Stimulated activated CD4-positive, alpha-beta T cell treated with anti-CD3 and anti-CD28 coated beads, Interleukin-4, amount 100 ng/mL, for 24 hours (primary cell): ENCODE data around the gene DCAKD.

Source experiments
- DNase-seq: peaks from one replicate; pipeline ENCODE4 v3.0.0-alpha.2; 2020

Gene DCAKD, protein sequence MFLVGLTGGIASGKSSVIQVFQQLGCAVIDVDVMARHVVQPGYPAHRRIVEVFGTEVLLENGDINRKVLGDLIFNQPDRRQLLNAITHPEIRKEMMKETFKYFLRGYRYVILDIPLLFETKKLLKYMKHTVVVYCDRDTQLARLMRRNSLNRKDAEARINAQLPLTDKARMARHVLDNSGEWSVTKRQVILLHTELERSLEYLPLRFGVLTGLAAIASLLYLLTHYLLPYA

DNA sequence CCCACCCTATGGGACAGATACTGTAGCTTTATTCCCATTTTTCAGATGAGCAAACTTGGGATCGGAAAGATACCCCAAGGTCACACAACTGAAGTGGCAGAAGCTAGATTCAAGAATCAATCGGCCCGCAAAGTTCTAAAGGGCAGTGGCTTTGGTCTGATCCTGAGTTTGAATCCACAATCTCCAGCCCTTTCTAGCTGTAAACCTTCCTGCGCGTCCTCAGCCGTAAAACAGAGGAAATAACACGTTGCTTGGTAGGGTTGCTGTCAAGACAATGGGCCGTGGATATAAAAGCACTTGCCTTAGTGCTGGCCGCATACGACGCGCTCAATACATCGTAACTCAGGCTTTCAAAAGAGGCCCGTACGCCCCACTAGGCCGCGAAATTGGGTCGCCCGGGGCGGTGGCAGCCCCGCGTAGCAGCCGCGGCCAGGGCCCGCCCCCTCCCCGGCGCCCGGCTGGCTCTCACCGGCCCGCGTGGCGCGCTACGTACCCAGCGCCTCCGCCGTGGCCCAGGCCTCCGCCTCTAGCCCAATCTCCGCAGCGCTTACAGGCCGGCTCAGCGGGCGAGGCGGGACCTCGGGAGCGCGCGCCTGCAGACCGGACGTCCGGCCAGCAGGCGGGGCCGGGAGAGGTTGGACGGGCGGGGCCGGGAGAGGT, at the start of gene DCAKD:
DCAKD (minus strand) TSS at position 573 of the 660 bp plus-strand sequence. CDS start 16,747 bp downstream, outside the sequence.
- peak; percentile 93 for DNase-seq

DNA sequence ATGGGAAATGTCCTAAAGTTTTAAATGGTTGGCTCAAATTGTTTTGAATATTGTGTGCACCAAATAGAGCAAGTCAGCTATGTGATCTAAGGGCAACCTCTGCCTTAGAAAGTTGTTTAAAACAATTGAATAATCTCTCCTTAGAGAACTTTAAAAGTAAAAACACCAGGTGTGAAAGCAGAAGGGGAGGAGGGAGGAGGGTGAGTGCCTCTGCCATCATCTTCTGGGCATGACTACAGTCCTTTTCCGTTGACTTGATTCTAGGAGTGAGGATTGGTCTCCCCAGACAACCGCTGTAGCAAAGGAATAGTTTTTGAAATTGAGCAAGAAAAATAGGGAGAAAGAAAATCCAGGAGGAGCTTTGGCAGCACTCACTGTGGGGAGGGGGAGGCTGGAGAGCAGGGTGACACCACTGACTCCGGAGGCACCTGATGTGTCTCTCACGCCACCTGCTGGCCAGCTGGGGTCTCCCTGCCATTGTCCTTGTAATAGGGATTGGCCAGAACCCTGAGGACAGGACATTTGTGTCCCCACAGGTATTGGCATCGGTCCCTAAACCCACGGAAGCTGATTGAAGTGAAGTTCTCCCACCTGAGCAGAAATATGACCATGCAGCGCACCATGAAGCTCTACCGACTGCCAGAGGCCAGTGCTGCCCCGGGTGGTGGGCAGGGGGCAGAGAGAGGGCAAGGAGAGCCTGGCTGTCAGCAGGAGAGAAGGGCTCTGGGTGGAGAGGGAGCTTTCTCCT, 47.6 kb upstream of the DCAKD start:
- peak; percentile 76 for DNase-seq

DNA sequence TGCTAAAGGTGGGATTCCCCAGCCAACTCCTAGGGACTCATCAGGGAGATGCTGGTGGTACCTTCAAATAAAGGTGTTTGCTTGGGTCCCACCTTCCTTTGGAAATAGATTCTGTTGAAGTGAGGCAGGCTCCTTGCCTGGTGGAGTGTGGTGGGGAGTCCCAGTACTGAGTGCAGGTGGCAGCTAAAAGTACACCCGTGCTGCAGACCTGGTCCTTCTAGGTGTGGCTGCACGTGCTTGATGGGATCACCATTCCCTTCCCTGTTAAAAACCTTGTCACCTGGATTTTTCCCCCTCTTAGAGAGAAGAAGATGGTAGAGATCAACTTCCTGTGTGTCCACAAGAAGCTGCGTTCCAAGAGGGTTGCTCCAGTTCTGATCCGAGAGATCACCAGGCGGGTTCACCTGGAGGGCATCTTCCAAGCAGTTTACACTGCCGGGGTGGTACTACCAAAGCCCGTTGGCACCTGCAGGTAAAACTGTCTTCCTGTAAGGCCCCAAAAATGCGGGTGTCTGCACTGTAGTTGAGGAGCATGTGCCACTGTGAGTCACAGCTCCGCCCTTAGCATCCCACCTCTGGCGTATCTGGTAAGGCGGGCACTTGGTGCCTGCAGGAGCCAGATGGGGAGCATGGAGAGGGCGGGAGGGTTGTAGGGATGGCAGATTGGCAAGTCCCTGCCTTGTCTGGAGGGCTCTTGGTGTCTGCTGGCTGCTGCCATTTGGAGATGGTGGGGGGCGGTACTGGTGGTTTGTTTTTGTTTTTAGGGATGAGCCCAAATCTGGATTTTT, 46.8 kb upstream of the DCAKD start:
- no peak for DNase-seq

DNA sequence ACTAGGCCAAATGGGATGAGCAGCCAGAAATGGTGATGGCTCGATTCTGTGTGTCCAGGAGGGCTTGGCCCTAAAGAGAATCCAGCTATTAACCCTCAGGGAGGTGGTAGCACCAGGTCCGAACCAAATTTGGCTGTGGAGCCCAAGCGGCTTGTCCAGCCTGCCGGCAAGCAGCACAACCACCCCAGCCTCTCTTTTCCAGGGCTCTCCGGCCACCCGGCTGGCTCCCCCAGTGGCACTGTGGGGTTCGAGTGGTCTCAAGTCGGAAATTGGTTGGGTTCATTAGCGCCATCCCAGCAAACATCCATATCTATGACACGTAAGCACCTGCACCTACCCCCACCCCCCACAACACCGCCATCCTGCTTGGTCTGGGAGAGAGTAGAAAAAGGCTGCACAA, 45.5 kb upstream of the DCAKD start:
- DNase-seq, result no peak

DNA sequence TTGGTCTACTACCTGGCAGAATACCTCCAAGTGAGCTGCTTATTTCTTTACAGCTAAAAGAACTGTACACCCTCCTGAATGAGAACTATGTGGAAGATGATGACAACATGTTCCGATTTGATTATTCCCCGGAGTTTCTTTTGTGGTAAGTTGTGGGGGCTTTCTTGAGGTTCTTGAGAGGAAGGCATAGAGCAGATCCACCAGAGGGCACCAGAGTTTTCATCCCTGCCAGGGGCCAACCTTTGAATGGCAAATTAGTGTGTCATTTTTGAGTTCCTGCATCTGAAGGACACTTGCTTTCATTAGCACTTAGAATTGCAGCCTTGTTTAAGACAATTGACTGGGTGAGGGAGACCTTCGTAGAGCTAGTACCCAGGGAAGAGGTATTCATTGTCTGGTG, 44.7 kb upstream of the DCAKD start:
- no peak for DNase-seq

DNA sequence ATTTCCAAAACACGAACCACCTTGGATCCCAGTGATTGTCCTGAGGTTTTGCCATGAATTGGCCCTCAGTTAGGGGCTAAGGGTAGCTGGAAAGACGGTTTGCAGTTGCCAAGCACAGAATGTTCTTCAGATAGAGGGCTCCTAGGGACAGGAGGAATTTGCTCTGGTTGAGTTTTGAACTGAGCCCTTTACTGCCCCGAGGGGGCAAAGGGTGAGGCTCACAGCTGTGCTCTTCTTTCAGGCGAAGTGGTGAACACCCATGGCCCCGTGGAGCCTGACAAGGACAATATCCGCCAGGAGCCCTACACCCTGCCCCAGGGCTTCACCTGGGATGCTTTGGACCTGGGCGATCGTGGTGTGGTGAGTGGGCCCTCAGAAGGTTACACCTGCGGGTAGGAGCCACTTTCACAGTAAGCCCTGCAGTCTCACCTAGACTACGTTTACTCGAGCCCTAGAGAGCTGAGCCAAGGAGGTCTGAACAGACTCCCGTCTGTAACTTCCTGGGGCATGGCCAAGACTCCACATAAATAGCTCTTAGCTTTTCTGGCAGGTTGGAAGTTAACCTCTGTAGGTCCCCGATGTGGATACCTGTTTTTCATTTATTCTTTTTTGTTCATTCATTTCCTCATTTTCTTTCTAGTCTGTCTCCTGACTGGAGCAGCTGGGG, 42.1 kb upstream of the DCAKD start:
- no peak for DNase-seq

DNA sequence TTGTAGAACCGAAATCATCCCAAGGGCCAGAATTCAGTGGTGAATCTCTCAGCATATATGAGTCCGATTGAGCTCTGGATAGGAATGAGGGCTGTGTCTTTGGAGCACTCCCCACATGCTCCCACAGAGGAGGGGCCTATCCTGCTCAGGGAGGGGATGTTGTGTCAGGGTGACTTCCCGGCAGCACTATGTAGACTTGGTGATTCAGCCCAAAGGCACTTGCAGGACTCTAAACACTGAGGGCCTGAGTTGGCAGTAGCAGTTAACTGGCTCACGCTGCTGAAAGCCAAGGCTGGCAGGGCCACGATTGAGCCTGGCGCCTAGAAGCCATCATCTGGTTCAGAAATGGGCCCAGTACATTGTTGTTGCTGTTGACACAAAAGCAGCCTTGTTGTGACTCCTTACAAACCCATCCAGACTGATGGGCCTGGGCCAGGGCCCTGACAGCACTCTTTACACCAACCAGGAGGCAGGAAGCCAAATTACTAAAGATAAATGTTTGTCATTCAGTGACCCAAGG, 41.5 kb upstream of the DCAKD start:
- no peak for DNase-seq

DNA sequence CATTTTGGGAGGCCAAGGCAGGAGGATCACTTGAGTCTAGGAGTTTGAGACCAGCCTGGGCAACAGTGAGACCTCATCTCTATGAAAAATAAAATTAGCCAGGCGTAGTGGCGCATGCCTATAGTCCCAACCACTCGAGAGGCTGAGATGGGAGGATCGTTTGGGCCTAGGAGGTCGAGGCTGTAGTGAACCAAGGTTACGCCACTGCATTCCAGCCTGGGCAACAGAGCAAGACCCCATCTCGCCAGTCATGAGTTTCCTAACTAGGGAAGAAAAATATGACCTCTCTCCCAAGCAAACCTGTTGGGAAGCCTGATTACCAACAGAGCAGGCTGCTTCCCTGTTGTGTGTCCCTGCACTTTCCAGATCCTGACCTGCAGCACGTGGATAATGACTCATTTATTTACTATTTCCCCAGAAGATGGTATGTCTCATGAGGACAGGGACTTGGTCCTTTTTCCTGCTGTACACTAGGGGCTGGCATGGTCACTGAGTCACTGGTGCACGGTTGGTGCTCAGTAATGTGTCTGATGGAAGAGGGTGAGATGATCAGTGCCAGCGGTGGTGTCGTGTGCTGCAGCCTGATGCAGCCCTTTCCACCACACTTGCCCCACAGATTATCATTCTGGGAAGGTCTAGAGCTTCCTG, 40.5 kb upstream of the DCAKD start:
- no peak for DNase-seq

DNA sequence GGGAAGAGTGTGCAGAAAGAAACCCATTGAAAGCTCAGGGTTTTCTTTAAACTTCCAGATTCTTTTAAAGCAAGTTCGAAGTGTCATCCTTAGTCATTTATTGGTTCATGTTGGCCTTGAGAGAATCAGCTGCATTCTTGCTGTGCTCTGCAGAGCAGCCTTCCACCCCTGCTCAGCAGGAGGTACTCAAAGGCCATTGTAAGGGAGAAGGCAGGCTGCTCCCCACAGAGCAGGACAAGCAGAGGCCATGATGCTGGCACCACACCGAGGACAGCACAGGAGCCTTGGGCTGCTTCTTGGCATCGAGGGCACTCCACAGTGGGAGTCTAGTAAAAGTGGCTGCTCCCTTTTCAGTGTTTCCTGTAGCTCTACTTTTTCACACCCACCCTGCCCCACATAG, 39.3 kb upstream of the DCAKD start:
- no peak for DNase-seq

DNA sequence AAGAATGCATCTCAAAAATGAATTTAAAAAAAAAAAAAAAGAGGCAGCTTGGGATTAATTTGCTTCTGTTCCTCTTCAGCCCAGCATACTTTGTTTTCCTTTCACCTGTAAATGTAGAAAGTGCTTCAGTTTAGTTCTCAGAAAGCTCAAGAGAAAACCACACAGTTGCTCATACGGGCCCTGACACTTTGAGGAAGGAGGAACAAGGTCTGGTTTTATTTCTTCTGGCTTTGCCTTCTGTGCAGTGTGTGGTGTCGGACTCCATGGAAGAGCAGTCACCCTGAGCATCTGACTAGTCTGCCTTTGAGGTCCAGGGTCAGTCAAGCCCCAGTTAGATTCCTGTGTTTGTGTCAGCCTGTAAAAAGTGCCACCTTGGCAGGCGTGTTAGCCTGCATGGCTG, 37.3 kb upstream of the DCAKD start:
- no peak for DNase-seq

DNA sequence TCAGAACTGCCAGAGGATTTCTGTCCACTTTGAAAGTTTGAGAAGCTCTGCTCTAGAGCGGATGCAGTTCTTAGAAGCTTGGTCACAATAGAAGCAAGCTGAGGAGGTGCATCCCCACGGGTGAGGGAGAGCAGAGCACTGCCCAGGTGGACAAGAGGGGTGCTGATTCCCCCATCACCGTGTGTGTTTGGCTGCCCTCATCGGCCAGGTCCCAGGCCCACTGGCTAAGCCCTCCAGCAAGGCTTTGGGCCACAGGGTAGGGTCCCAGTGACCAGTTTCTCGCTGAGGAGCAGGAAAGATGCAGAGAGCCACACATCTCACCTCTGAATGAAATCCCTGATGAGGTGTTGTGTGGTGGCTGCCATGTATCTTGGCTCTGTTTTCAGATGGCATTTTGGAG, 36.5 kb upstream of the DCAKD start:
- DNase-seq, result no peak

DNA sequence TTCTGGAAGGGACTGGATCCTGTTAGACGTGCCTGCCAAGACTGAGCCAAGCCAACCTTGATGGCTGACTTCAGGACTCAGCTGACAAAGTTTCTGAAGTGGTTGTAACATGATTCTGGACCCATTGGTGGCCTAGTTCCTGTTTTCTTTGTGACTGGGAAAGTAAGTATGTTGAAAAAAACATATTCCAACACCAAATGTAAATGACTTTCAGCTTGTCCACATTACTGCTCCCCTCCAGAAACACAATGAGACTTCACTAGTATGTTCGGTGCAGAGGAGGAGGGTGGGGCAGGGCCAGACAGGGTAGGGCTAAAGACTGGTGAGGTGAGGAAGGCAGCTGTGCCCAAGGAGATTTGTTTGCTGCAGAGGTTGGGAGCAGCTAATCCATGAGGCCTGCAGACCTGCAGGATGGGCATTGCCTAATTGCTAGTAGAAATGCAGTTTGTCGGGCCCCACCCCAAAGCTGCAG, 36.1 kb upstream of the DCAKD start:
- no peak for DNase-seq

DNA sequence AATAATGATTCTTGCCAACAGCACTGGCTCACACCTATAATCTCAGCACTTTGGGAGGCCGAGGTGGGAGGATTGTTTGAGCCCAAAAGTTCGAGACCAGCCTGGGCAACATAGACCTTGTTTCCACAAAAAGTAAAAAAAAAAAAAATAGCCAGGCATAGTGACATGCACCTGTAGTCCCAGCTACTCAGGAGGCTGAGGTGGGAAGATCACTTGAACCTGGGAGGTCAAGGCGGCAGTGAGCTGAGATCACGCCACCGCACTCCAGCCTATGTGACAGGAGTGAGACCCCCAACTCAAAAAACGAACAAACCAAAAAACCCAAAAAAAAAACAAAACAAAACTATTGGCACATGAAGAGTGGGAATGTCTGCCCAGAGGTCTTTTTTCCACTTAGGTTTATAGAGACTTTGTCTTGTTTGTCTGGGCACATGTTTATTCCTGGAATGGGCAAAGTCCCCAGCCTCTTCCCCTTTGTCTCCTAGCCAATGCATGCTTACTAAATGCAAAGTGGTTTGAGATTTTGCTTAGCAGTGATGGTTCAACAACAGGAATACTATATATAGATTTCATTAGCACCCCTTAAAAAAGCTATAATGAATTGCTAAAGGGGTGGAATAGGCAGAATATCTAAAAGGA, 35.6 kb upstream of the DCAKD start:
- no peak for DNase-seq

DNA sequence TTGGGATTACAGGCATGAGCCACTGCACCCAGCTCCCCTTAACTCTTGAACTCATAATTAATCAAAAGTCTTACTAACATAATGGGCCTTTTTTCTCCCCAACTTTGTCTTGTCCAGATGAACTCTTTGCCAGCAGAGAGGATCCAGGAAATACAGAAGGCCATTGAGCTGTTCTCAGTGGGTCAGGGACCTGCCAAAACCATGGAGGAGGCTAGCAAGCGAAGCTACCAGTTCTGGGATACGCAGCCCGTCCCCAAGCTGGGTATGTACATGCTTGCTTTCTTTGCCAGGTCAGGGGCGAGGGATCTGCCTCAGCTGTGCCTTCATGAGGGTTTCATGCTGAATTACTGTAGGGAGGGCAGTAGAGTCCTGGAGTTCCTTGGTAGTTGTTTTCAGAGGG, 35.0 kb upstream of the DCAKD start:
- DNase-seq, result no peak

DNA sequence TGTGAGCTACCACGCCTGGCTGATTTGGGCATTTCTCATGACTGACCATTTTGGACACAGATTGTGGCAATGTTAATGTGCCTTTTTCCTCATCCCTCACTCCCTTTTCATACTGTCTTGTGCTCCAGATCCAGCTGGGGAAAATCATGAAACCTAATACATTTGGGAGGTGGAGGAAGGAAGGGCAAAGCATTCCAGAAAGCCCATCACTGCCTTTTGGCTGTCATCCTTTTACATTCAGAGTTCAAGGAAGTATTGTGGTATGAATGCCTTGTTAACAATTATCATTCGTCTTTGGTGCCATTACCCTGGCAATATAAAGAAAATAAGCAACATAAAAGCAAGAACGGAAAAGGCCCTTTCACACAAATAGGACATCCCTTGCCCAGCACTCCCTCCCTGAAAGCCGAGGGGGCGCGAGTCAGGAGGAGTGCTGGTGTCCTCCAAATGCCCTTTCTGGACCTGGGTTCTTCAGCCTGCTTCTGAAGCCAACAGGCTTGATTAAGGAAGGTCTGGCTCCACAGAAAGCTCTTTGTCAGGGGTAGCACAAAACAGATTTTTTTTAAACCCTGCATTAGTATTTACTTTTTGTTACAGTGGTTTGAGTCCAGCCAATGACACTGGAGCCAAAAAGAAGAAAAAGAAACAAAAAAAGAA, 29.7 kb upstream of the DCAKD start:
- DNase-seq, result no peak

DNA sequence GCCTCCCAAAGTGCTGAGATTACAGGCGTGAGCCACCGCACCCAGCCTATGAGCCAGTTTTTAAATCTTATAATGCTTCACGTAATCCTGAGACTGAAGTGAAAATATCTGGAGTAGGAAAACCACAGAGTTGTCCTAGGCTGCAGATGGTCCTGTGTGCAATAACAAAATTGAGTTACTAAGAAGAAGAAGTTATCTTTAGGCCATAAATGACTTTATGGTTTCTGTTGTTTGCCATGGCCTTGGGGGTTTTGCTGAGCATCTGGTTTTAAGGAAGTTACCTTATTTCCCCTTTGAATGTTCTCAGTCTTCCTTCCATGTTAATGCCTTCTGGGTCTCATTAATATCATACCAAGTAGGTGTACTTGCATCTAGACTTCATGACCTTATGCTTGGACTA, 26.2 kb upstream of the DCAKD start:
- DNase-seq, result no peak

DNA sequence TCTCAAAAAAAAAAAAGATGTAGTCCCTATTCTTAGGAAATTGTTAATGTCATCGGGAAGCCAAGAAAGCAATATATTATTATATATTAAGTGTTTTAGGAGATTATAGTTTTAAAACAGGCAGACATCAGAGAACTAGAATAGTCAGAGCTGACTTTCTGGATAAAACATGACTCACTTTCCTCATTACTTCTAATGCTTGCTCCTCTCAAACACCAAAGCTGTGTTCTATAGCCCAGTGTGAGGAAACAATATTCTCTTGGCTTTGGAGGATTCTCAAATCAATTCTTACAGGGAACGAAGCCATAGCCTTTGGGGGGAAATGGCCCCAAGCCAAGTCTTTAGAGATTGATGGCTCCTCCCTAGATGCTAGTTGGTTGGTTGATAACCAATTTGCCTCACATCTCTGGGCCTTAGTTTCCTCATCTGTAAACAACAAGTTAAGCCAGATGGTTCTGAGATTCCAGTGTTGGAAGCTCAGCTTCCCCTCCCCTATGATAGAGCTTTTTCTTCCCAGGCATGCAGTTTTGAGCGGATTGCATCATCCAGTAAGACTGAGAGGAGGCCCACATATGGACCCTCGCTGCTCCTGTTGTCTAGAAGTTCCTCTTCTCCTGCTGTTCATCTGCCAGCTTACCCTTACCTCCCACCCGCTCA, 22.1 kb upstream of the DCAKD start:
- DNase-seq, result no peak

DNA sequence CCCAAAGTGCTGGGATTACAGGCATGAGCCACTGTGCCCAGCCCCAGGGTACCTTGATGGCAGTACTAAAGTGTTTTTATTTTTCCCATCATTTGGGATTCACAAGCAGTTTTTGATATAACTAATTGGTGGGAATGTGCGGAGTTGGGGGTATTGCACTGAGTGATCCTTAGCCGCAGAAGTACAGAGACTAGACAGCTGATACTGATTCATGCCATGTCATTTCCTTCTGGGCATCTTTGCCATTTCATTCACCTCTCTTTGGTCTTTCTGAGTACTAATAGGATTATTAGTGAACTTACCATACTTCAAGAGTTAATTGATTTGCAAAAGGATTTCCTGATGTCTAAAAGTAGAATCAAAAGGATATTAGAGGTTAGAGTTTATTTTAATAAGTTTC, 19.4 kb upstream of the DCAKD start:
- no peak for DNase-seq

DNA sequence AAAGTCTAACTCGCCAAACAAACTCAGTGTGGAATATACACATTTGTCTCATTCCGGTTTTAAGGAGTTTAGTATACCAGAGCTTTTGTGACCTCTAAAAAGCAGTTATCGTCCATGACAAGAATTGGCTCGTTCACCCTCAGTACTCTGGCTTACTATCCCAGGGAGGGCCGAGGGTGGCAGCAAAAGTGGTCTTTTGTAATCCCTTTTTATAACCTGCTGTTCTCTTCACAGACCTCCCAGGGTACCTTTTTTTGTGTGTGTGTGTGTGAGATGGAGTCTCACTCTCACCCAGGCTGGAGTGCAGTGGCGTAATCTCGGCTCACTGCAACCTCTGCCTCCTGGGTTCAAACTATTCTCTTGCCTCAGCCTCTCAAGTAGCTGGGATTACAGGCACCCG, 18.6 kb upstream of the DCAKD start:
- DNase-seq, result no peak

DNA sequence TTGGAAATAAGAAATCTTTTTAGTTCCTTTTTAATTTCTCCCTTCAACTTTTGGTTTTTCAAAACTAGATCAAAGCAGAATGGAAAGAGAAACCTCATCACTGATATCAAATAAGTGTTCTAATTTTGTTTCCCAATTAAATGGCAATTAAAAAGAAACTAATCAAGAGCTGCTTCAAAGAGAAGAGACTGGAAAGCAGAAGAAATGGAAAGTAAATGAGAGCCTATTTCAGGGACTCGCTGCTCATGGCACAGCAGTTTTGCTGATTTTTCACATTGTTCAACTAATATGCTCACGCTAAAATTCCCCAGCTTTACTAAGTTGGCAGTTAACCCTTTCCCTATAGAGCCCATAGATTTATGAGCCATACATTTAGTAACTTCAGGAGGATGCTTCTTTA, 16.2 kb upstream of the DCAKD start:
- DNase-seq, result no peak
